Pancreas (tissue), 10 donors: ENCODE results near the gene DOCK4. TPM values are rescaled to one million over a fixed set of nuclear protein-coding genes. Genes with fewer than 3 reads are reported as not detected.

ENCODE experiments used
- ATAC-seq, 4 donors: fragments of 200-7000 bp; cut with Tn5 transposase; one replicate each; pipeline versions ENCODE4 v1.8.0 to v1.9.1; 2020; ENCODE audit warnings: mild to moderate bottlenecking in 4 of 4, moderate library complexity in 4 of 4
- DNase-seq, 6 donors: peaks; one replicate each; pipeline ENCODE4 v3.0.0-alpha.2; 2020
- FAIRE-seq: peaks from 2 replicates; lab custom pipeline; 2012; peaks lifted over from hg19 to GRCh38; lab: Jason Lieb, UNC
- H3K27ac ChIP-seq, 4 donors: fragments of 200-600 bp; sonication (generic); 1 replicate in 3 of 4; 2 replicates in 1 of 4; pipeline versions ENCODE4 v1.5.0 to v1.8.0; 2020
- H3K27me3 ChIP-seq, 4 donors: fragments of 200-600 bp; one replicate each; pipeline ENCODE4 v1.8.0; 2021
- H3K36me3 ChIP-seq, 3 donors: fragments of 200-600 bp; sonication (generic) in 1 of 3; one replicate each; pipeline versions ENCODE4 v1.5.0 to v1.8.0; 2020 to 2021
- H3K4me1 ChIP-seq, 3 donors: fragments of 200-600 bp; one replicate each; pipeline ENCODE4 v1.8.0; 2021
- H3K4me3 ChIP-seq, 4 donors: fragments of 200-600 bp; sonication (generic) in 2 of 4; one replicate each; pipeline versions ENCODE4 v1.5.0 to v1.8.0; 2020 to 2021
- H3K9me3 ChIP-seq, 4 donors: fragments of 200-600 bp; one replicate each; pipeline ENCODE4 v1.8.0; 2021
- WGBS, 2 donors: extraction: QIAGEN DNeasy Blood & Tissue Kit; methylation state at CpG; one replicate each; pipeline ENCODE4 v1.1.7; 2013; 5-methylcytosine and 5-hydroxymethylcytosine counted together
- intact Hi-C, 3 donors: fragments of 100-400 bp; cut with DNase I; formaldehyde crosslinking; loops; one replicate each; pipeline versions ENCODE4 v1.11.1 to v1.14.2; 2022
- polyA plus RNA-seq, 2 donors: library from polyadenylated mRNA; stranded (reverse); fragments of 200-250 nt; gene quantifications; one replicate each; pipeline ENCODE4 v1.2.3, GENCODE V29; 2013
- total RNA-seq, 6 donors: library from RNA; stranded (reverse); fragmentation: NEBNext Ultra II Directional in 4 of 6; extraction: Animal tissue kit (Norgen Biotek cat#: 25700) in 4 of 6; gene quantifications; one replicate each; pipeline versions ENCODE4 v1.2.1 to v1.2.4, GENCODE V29; 2021 to 2023
- TF ChIP-seq, protein P1 (sequence below), 4 donors: fragments of 200-600 bp; sonication (generic) in 3 of 4; IDR thresholded peaks; one replicate each; pipeline versions ENCODE4 v1.5.0 to v1.8.0; 2021; ENCODE audit warnings: antibody characterized with exemption in 4 of 4
- donor health status: healthy with polysubstance abuse.
- donor health status: DM: no; HTN: no; CAD: no; lungs with moderate emphysema.
- donor health status: DM: no; HTN: no; CAD: no.
- donor health status: control.
- donor health status: control.
- donor health status: Bipolar disorder and iron deficiency.
- donor health status: DM: yes; HTN: yes; CAD: no.
- donor health status: DM: no; HTN: no; CAD: no.
- donor health status: DM: no; HTN: no; CAD: no.
- donor health status: DM: yes; HTN: yes; CAD: no.

DOCK4 gene
- total and polyA plus RNA-seq, 8 donors = 5.4 to 15.5 (median 6.1) TPM

DNA sequence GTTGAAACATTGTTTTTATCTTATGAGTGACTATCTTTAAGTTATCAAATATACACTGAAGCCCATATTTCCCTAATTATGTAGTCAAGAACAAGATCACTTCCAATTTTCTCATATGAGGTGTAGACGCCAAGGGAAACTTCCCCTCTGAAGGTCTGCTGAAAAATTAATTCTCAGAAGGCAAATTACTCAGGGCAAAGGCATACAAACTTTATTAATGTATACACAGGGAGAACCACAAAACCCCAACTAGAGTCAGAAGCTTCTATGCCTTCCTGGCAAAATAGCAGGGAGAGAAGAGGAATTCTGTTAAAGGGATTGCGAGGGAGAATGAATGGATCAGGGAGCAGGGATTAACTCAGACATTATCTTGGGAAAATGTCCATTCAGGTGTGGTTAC, 83.4 kb downstream of the DOCK4 start:
- TF ChIP-seq, protein P1, sequence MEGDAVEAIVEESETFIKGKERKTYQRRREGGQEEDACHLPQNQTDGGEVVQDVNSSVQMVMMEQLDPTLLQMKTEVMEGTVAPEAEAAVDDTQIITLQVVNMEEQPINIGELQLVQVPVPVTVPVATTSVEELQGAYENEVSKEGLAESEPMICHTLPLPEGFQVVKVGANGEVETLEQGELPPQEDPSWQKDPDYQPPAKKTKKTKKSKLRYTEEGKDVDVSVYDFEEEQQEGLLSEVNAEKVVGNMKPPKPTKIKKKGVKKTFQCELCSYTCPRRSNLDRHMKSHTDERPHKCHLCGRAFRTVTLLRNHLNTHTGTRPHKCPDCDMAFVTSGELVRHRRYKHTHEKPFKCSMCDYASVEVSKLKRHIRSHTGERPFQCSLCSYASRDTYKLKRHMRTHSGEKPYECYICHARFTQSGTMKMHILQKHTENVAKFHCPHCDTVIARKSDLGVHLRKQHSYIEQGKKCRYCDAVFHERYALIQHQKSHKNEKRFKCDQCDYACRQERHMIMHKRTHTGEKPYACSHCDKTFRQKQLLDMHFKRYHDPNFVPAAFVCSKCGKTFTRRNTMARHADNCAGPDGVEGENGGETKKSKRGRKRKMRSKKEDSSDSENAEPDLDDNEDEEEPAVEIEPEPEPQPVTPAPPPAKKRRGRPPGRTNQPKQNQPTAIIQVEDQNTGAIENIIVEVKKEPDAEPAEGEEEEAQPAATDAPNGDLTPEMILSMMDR (IDR thresholded peaks at IDR 0.05) = no peak
- no peaks in the 10 kb centered on the region for H3K36me3 ChIP-seq
- WGBS, 2 donors = 97 to 98% methylated on average over 2 of the region's 2 CpGs
- no peaks in the 10 kb centered on the region for H3K27me3 ChIP-seq
- intact Hi-C loops = no loop called here
- ATAC-seq (no peak), DNase-seq (no peak), FAIRE-seq (no peak)
- H3K4me1 ChIP-seq = no peaks in the 10 kb centered on the region
- H3K9me3 ChIP-seq = no peaks in the 10 kb centered on the region
- no peak overlapping the region for H3K4me3 ChIP-seq
- no peak overlapping the region for H3K27ac ChIP-seq

DNA sequence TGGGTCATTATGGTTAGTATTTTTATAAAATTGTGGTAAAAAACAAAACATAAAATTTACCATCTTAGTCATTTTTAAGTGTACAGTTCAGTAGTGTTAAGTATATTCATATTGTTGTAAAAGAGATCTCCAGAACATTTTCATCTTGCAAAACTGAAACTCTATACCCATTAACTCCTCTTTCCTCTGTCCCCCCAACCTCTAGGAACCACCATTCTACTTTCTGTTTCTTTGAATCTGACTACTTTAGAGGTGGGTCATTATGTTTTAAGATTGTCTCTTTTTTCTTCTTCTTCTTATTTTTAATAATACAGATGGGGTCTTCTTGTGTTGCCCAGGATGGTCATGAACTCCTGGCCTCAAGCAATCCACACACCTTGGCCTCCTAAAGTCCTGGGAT, 84.1 kb downstream of the DOCK4 start:
- ATAC-seq = no peak
- intact Hi-C loops = no loop called here
- TF ChIP-seq, protein P1 (IDR thresholded peaks at IDR 0.05) = no peak
- no peak for DNase-seq
- Histone ChIP-seq H3K27ac (no peak overlapping the region), H3K27me3 (no peaks in the 10 kb centered on the region), H3K36me3 (no peaks in the 10 kb centered on the region), H3K4me3 (no peak overlapping the region), H3K9me3 (no peaks in the 10 kb centered on the region), H3K4me1 (no peaks in the 10 kb centered on the region)
- no peak for FAIRE-seq

DNA sequence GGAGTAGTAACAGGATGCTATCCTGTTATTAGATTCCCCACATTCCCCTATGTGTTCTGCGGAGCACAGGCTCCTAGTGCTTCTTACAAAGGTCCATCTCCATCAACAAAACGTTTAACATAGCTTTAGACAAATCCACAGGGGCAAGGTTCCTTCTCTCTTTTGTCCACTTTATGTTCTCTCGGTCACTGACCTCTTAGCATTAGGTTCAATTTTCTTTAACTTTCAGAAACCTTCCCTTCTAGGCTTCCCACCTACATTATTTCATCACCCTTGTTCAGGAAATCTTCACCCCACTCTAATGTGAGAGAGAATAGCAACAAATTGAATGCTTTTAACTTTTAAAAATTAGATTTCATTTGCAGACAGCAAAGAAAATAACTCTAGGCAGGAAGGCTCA, 84.9 kb downstream of the DOCK4 start:
- no peaks in the 10 kb centered on the region for H3K4me1 ChIP-seq
- ATAC-seq (no peak), FAIRE-seq (no peak), DNase-seq (no peak)
- no peaks in the 10 kb centered on the region for H3K36me3 ChIP-seq
- intact Hi-C loops = no loop called here
- no peak overlapping the region for H3K4me3 ChIP-seq
- H3K9me3 ChIP-seq = no peaks in the 10 kb centered on the region
- 77 to 78% methylated on average over 3 of the region's 3 CpGs for WGBS, 2 donors
- TF ChIP-seq, protein P1 (IDR thresholded peaks at IDR 0.05) = no peak
- no peak overlapping the region for H3K27ac ChIP-seq
- H3K27me3 ChIP-seq = no peaks in the 10 kb centered on the region

DNA sequence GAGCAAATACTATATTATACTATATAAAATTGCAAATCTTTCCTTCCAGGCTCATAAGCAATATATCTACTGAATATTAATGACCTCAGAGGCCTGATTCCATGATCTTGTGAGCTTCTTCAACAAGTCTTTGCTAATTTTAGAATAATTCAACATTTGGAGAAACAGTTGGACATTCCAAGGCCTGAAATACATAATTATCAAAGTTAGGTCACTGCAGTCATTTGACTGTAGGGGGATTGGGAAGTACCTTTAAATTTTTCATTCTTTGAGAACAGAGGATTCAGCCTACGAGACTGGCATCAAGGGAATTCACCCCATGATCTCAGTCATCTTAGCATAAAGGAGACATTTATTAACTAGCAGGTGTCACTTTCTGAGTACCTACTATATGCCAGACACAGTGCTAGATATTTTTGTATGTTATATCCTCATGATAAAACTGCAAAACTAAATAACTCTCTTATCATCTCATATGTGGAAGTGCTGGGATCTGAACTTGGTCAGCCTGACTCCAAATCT, 85.4 kb downstream of the DOCK4 start:
- TF ChIP-seq, protein P1 (IDR thresholded peaks at IDR 0.05) = no peak
- DNase-seq (no peak), FAIRE-seq (no peak), ATAC-seq (no peak)
- H3K36me3 ChIP-seq = no peaks in the 10 kb centered on the region
- H3K4me1 ChIP-seq = no peaks in the 10 kb centered on the region
- no peaks in the 10 kb centered on the region for H3K9me3 ChIP-seq
- no peak overlapping the region for H3K27ac ChIP-seq
- no peaks in the 10 kb centered on the region for H3K27me3 ChIP-seq
- intact Hi-C loops = no loop called here
- 80 to 100% methylated on average over 1 of the region's 1 CpG for WGBS, 2 donors
- no peak overlapping the region for H3K4me3 ChIP-seq

DNA sequence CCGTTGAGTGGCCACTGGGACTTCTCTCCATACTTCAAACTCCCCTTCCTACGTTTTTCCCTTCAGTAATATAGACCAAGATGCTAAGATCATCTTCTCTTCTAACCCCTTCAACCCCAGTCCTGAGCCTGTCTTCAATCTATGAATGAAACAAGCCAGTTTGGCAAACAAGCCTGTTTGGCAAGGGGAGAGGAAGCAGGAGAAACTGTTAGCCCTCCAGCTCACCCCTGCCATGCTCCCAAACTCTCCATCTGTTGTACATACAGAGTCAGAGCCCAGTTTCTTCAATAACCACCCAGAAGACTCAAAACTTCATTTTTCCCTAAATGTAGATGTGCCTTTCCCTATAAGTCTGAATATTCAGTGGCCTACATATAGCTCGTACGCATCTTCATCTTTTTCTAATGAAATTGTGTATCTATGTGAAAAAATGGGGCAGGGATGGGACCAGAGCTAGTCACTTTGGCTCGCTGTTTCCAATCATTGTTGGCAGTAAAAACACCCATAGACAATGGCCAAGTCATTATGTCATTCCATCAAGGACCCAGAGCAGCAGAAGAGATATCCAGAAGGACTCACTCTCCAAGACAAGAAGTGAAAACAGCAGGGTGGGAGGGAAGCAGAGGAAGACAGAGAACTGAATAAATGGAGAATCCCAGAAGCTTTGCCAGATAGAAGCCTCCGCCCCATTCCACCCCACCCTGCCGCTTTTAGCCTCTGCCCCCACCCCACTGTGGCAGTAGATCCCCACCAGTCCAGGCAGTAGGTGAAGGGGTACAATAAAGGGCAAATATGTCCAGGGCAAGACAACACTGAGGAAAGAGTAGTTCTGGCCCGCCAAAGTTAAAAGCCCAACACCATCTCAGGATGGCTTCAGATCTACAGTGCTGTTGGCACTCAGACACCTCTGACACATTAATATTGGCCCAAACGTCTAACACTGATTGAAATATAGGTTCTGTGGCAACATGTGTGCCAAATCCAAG, 87.3 kb downstream of the DOCK4 start:
- no peak for DNase-seq
- WGBS, 2 donors = 82 to 91% methylated on average over 9 of the region's 9 CpGs
- Histone ChIP-seq H3K27me3 (no peaks in the 10 kb centered on the region), H3K36me3 (no peaks in the 10 kb centered on the region), H3K27ac (no peak overlapping the region), H3K9me3 (no peaks in the 10 kb centered on the region), H3K4me3 (no peak overlapping the region), H3K4me1 (no peaks in the 10 kb centered on the region)
- intact Hi-C loops = no loop called here
- TF ChIP-seq, protein P1 (IDR thresholded peaks at IDR 0.05) = no peak
- FAIRE-seq = no peak
- ATAC-seq = no peak
